Measurements from ENCODE around the gene ETS1. TPM values are rescaled to one million over a fixed set of nuclear protein-coding genes. Genes with fewer than 3 reads are reported as not detected.

The ETS1 gene
- total and polyA plus RNA-seq, 2 experiments from 2014 or later, result 25.6 to 52.6 TPM

GRCh38 chr11:128564642-128565245, 22.6 kb downstream of the ETS1 start:
- Mint-ChIP-seq H3K4me1 (peaks cover 18% of the 10 kb centered on the region), H3K27me3 (ENCODE audit: insufficient read depth, low read depth, poor library complexity) (no peaks in the 10 kb centered on the region), H3K9me3 (no peaks in the 10 kb centered on the region), H3K36me3 (ENCODE audit: low read depth) (peaks cover 12% of the 10 kb centered on the region), H3K4me3 (no peak overlapping the region), H3K27ac (no peak overlapping the region)
- Histone ChIP-seq H3K4me2 (no peak overlapping the region), H4K20me1 (replicated peaks; ENCODE audit: insufficient read depth) (peaks cover 3% of the 10 kb centered on the region; the same call in 1 of the 2 replicates), H3K36me3 (ENCODE audit: insufficient read depth) (no peaks in the 10 kb centered on the region; the same call in 1 of the 2 replicates), H2AFZ (no peak overlapping the region), H3K79me2 (replicated peaks; ENCODE audit: insufficient read depth) (peaks cover 4% of the 10 kb centered on the region; the same call in 1 of the 2 replicates), H3F3A (replicated peaks; ENCODE audit: low read depth) (no peaks in the 10 kb centered on the region), H3K4me1 (ENCODE audit: insufficient read depth) (peaks cover 10% of the 10 kb centered on the region; the same call in 1 of the 2 replicates), H3K27ac (ENCODE audit: low read depth) (no peak overlapping the region), H3K9me2 (ENCODE audit: insufficient read depth) (no peaks in the 10 kb centered on the region), H3K27me3 (ENCODE audit: insufficient read depth) (no peaks in the 10 kb centered on the region), H3K4me3 (no peak overlapping the region)
- ATAC-seq (no peak), DNase-seq (ENCODE audit: low spot score) (no peak)
- TF ChIP-seq CREB1 (CRISPR knock-in tag; IDR thresholded peaks at IDR 0.05; ENCODE audit: low read depth), result no peak
- TF ChIP-seq STAT1 (IDR thresholded peaks at IDR 0.05; ENCODE audit: unreplicated experiment), result no peak
- no peak for TF ChIP-seq POLR2AphosphoS5 (IDR thresholded peaks at IDR 0.05; ENCODE audit: low read depth)
- TF ChIP-seq JUNB (IDR thresholded peaks at IDR 0.05; ENCODE audit: unreplicated experiment), result no peak
- TF ChIP-seq ETS1 (IDR thresholded peaks at IDR 0.05), result no peak
- no peak for TF ChIP-seq ZNF331 (CRISPR knock-in tag; IDR thresholded peaks at IDR 0.05; ENCODE audit: low read depth)
- no peak for TF ChIP-seq ZNF462 (CRISPR knock-in tag; IDR thresholded peaks at IDR 0.05)
- TF ChIP-seq REST (IDR thresholded peaks at IDR 0.05; ENCODE audit: unreplicated experiment), result no peak
- TF ChIP-seq EZH2phosphoT487 (IDR thresholded peaks at IDR 0.05; ENCODE audit: unreplicated experiment), result no peak
- no peak for TF ChIP-seq NANOG (IDR thresholded peaks at IDR 0.05; ENCODE audit: borderline replicate concordance)
- no peak for TF ChIP-seq CTCF (conservative IDR thresholded peaks at IDR 0.05; ENCODE audit: low read depth in 2 of 2)
- no peak for TF ChIP-seq ZNF114 (CRISPR knock-in tag; IDR thresholded peaks at IDR 0.05)
